GM19324 (cell line): ENCODE data around the gene UST.

Source experiments
- ATAC-seq: cut with Tn5 transposase; IDR thresholded peaks from one replicate; pipeline ENCODE4 v1.9.1; 2021; ENCODE audit warnings: mild to moderate bottlenecking, moderate library complexity; ENCODE audit not compliant: unreplicated experiment, low FRiP score

The UST gene

GRCh38 chr6:148795563-148795962 is 48.7 kb downstream of the UST start:
- ATAC-seq: no peak

- ATAC-seq: no peak
Observed at GRCh38 chr6:148799647-148800046, 52.8 kb downstream of the UST start.

GRCh38 chr6:148800536-148800935 is 53.7 kb downstream of the UST start:
- ATAC-seq: no peak

GRCh38 chr6:148803979-148804378 is 57.1 kb downstream of the UST start:
- ATAC-seq: no peak

GRCh38 chr6:148805777-148806176 is 58.9 kb downstream of the UST start:
- ATAC-seq: no peak

- ATAC-seq: no peak
Observed at GRCh38 chr6:148807784-148808183, 61.0 kb downstream of the UST start.

- ATAC-seq: no peak
Observed at GRCh38 chr6:148808786-148809304, 62.0 kb downstream of the UST start.

- no peak for ATAC-seq
Observed at GRCh38 chr6:148811459-148811858, 64.6 kb downstream of the UST start.

- ATAC-seq: no peak
Observed at GRCh38 chr6:148814082-148814790, 67.4 kb downstream of the UST start.

- no peak for ATAC-seq
Observed at GRCh38 chr6:148814869-148815268, 68.0 kb downstream of the UST start.

- no peak for ATAC-seq
Observed at GRCh38 chr6:148816117-148816516, 69.3 kb downstream of the UST start.

GRCh38 chr6:148817689-148818088 is 70.9 kb downstream of the UST start:
- no peak for ATAC-seq

- ATAC-seq: no peak
Observed at GRCh38 chr6:148818939-148819575, 72.2 kb downstream of the UST start.

GRCh38 chr6:148819852-148820251 is 73.0 kb downstream of the UST start:
- ATAC-seq: no peak

- no peak for ATAC-seq
Observed at GRCh38 chr6:148822819-148823218, 76.0 kb downstream of the UST start.

GRCh38 chr6:148824291-148824690 is 77.5 kb downstream of the UST start:
- ATAC-seq: no peak

- ATAC-seq: no peak
Observed at GRCh38 chr6:148824960-148825359, 78.1 kb downstream of the UST start.

GRCh38 chr6:148825492-148825891 is 78.7 kb downstream of the UST start:
- ATAC-seq: no peak

GRCh38 chr6:148827416-148828045 is 80.7 kb downstream of the UST start:
- ATAC-seq: no peak

- no peak for ATAC-seq
Observed at GRCh38 chr6:148828047-148828446, 81.2 kb downstream of the UST start.

- ATAC-seq: no peak
Observed at GRCh38 chr6:148829415-148830101, 82.7 kb downstream of the UST start.
